MCF 10A (cell line): ENCODE results near the gene CCT8L2. TPM values are rescaled to one million over a fixed set of nuclear protein-coding genes. Genes with fewer than 3 reads are reported as not detected.
"Not testable (repeated sequence)": the region's sequence is repeated elsewhere in the genome, so short reads cannot be mapped to it uniquely, and the experiment has no call there.

Experiments used
- BruUV-seq: library from RNA; stranded (reverse); fragments of 400-500 nt; replicated peaks from 2 replicates; lab custom pipeline; 2021; lab: Mats Ljungman, UMichigan
- CTCF ChIA-PET: fragments of 300-600 bp; sonication (Branson Sonifier 250); formaldehyde crosslinking; extraction: SDS; loops from one replicate; lab custom pipeline; 2021; ENCODE audit warnings: antibody characterized with exemption, inconsistent platforms; lab: Yijun Ruan, JAX
- POLR2A ChIA-PET: fragments of 300-600, 350-650 bp; sonication (Branson Sonifier 250); formaldehyde crosslinking; extraction: SDS; loops from one replicate; lab custom pipeline; 2020; ENCODE audit warnings: antibody characterized with exemption, inconsistent platforms; lab: Yijun Ruan, JAX
- DNase-seq: peaks from one replicate; pipeline ENCODE4 v3.0.0-alpha.2; 2018; ENCODE audit not compliant: unreplicated experiment
- H3K27ac Mint-ChIP-seq: one replicate; pipeline ENCODE4 v1.8.0; 2022; ENCODE audit warnings: mild to moderate bottlenecking, low read depth, mixed read lengths; ENCODE audit not compliant: unreplicated experiment
- H3K27me3 Mint-ChIP-seq: one replicate; pipeline ENCODE4 v1.8.0; 2022; ENCODE audit warnings: mixed read lengths; ENCODE audit not compliant: insufficient read depth, unreplicated experiment
- H3K36me3 Mint-ChIP-seq: one replicate; pipeline ENCODE4 v1.8.0; 2022; ENCODE audit warnings: mild to moderate bottlenecking, moderate library complexity, mixed read lengths; ENCODE audit not compliant: insufficient read depth, unreplicated experiment
- H3K4me1 Mint-ChIP-seq: one replicate; pipeline ENCODE4 v1.8.0; 2022; ENCODE audit warnings: mixed read lengths; ENCODE audit not compliant: insufficient read depth, unreplicated experiment
- H3K4me3 Mint-ChIP-seq: one replicate; pipeline ENCODE4 v1.8.0; 2022; ENCODE audit warnings: mild to moderate bottlenecking, moderate library complexity, mixed read lengths; ENCODE audit not compliant: unreplicated experiment
- H3K9me3 Mint-ChIP-seq: one replicate; pipeline ENCODE4 v1.8.0; 2022; ENCODE audit warnings: mixed read lengths; ENCODE audit not compliant: unreplicated experiment
- intact Hi-C: fragments of 100-400 bp; cut with micrococcal nuclease; formaldehyde crosslinking; loops from 2 replicates; pipeline ENCODE4 v1.14.1; 2022
- total RNA-seq: library from RNA; stranded (reverse); gene quantifications from 2 replicates; pipeline ENCODE4 v1.2.3, GENCODE V29; 2022
- TF ChIP-seq, protein P1 (sequence below): fragments of 200-600 bp; IDR thresholded peaks from one replicate; pipeline ENCODE4 v1.8.0; 2022; ENCODE audit warnings: antibody characterized with exemption, mild to moderate bottlenecking; ENCODE audit not compliant: unreplicated experiment

CCT8L2 gene
- total RNA-seq, 1 experiment from 2014 or later: not detected

- no peak overlapping the region for H3K27ac Mint-ChIP-seq
- CTCF ChIA-PET: no interaction called here
- H3K9me3 Mint-ChIP-seq: no peaks in the 10 kb centered on the region
- intact Hi-C loops: no loop called here
- POLR2A ChIA-PET: interaction anchor here (0.6 kb wide), 1 partner anchor 25 kb away, joined by 4 read pairs; no protein-coding TSS in a partner anchor
- DNase-seq: no peak
- no TSS peak for BruUV-seq
- H3K4me1 Mint-ChIP-seq: no peaks in the 10 kb centered on the region
- TF ChIP-seq, protein P1, sequence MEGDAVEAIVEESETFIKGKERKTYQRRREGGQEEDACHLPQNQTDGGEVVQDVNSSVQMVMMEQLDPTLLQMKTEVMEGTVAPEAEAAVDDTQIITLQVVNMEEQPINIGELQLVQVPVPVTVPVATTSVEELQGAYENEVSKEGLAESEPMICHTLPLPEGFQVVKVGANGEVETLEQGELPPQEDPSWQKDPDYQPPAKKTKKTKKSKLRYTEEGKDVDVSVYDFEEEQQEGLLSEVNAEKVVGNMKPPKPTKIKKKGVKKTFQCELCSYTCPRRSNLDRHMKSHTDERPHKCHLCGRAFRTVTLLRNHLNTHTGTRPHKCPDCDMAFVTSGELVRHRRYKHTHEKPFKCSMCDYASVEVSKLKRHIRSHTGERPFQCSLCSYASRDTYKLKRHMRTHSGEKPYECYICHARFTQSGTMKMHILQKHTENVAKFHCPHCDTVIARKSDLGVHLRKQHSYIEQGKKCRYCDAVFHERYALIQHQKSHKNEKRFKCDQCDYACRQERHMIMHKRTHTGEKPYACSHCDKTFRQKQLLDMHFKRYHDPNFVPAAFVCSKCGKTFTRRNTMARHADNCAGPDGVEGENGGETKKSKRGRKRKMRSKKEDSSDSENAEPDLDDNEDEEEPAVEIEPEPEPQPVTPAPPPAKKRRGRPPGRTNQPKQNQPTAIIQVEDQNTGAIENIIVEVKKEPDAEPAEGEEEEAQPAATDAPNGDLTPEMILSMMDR: no peak
- no peaks in the 10 kb centered on the region for H3K27me3 Mint-ChIP-seq
- H3K4me3 Mint-ChIP-seq: no peak overlapping the region
- no peaks in the 10 kb centered on the region for H3K36me3 Mint-ChIP-seq
These were observed 24.2 kb downstream of the CCT8L2 start for GRCh38 chr22:16568425-16568758.

DNA sequence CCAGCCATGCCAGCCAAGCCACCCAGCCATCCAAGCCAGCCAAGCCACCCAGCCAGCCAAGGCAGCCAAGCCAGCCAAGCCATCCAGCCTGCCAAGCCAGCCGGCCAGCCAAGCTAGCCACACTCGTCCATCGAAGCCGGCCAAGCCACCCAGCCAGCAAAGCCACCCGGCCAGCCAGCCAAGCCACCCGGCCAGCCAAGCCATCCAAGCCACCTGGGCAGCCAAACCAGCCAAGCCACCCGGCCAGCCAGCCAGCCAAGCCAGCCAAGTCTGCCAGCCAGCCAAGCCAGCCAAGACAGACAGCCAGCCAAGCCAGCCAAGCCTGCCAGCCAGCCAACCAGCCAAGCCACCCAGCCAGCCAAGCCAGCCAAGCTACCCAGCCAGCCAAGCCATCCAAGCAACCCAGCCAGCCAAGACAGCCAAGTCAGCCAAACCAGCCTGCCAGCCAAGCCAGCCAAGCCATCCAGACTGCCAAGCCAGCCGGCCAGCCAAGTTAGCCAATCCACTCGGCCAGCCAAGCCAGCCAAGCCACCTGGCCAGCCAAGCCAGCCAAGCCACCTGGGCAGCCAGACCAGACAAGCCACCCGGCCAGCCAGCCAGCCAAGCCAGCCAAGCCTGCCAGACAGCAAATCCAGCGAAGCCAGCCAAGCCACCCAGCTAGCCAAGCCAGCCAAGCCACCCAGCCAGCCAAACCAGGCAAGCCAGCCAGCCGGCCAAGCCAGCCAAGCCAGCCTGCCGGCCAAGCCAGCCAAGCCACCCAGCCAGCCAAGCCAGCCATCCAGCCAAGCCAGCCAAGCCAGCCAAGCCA is 24.8 kb downstream of the CCT8L2 start:
- H3K27ac Mint-ChIP-seq, H3K4me3 Mint-ChIP-seq, H3K27me3 Mint-ChIP-seq, H3K36me3 Mint-ChIP-seq, H3K9me3 Mint-ChIP-seq, intact Hi-C loops, DNase-seq, BruUV-seq, CTCF ChIA-PET, H3K4me1 Mint-ChIP-seq: not testable (repeated sequence)
- POLR2A ChIA-PET: interaction anchor here (0.6 kb wide), 1 partner anchor 24 kb away, joined by 4 read pairs; no protein-coding TSS in a partner anchor

GRCh38 chr22:16566421-16567151 is 26.0 kb downstream of the CCT8L2 start:
- CTCF ChIA-PET, H3K9me3 Mint-ChIP-seq, H3K4me1 Mint-ChIP-seq, BruUV-seq, POLR2A ChIA-PET, intact Hi-C loops, H3K27me3 Mint-ChIP-seq, H3K27ac Mint-ChIP-seq, H3K4me3 Mint-ChIP-seq, H3K36me3 Mint-ChIP-seq, DNase-seq: not testable (repeated sequence)

DNA sequence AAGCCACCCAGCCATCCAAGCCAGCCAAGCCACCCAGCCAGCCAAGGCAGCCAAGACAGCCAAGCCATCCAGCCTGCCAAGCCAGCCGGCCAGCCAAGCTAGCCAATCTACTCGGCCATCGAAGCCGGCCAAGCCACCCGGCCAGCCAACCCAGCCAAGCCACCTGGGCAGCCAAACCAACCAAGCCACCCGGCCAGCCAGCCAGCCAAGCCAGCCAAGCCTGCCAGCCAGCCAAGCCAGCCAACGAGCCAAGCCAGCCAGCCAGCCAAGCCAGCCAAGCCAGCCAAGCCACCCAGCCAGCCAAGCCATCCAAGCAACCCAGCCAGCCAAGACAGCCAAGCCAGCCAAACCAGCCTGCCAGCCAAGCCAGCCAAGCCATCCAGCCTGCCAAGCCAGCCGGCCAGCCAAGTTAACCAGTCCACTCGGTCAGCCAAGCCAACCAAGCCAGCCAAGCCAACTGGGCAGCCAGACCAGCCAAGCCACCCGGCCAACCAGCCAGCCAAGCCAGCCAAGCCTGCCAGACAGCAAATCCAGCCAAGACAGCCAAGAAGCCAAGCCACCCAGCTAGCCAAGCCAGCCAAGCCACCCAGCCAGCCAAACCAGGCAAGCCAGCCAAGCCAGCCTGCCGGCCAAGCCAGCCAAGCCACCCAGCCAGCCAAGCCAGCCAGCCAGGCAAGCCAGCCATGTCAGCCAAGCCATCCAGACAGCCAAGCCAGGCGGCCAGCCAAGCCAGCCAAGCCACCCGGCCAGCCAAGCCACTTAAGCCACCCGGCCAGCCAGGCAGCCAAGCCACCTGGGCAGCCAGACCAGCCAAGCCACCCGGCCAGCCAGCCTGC is 26.8 kb downstream of the CCT8L2 start:
- H3K27me3 Mint-ChIP-seq, CTCF ChIA-PET, DNase-seq, H3K27ac Mint-ChIP-seq, intact Hi-C loops, H3K4me1 Mint-ChIP-seq, POLR2A ChIA-PET, H3K4me3 Mint-ChIP-seq, BruUV-seq, H3K9me3 Mint-ChIP-seq, H3K36me3 Mint-ChIP-seq: not testable (repeated sequence)

DNA sequence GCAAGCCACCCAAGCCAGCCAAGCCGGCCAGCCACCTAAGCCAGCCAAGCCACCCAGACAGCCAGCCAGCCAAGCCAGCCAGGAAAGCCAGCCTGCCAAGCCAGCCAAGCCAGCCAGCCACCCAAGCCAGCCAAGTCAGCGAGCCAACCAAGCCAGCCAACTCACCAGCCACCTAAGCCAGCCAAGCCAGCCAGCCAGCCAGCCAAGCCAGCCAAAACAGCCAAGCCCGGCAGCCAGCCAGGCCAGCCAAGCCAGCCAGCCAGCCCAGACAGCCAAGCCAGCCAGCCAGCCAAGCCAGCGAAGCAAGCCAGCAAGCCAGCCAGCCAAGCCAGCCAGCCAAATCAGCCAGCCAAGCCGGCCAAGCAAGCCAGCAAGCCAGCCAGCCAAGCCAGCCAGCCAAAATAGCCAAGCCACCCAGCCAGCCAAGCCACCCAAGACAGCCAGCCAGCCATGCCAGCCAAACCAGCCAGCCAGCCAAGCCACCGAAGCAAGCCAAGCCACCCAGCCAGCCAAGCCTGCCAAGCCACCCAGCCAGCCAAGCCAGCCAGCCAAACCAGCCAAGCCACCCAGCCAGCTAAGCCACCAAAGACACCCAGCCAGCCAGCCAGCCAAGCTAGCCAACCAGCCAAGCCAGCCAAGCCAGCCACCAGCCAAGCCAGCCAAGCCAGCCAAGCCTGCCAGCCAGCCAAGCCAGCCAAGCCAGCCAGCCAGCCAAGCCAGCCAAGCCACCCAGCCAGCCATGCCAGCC is 27.6 kb downstream of the CCT8L2 start:
- H3K4me3 Mint-ChIP-seq, POLR2A ChIA-PET, H3K27me3 Mint-ChIP-seq, DNase-seq, H3K27ac Mint-ChIP-seq, CTCF ChIA-PET, intact Hi-C loops, BruUV-seq, H3K9me3 Mint-ChIP-seq, H3K36me3 Mint-ChIP-seq, H3K4me1 Mint-ChIP-seq: not testable (repeated sequence)
